Fibroblast of gingiva (primary cell): Measurements from ENCODE around the gene PHLDB1.

Experiments used
- DNase-seq: peaks from one replicate; pipeline ENCODE4 v3.0.0-alpha.2; 2011; ENCODE audit warnings: low read depth

The PHLDB1 gene

GRCh38 chr11:118640332-118641154, 33.1 kb downstream of the PHLDB1 start:
- DNase-seq = no peak

DNA sequence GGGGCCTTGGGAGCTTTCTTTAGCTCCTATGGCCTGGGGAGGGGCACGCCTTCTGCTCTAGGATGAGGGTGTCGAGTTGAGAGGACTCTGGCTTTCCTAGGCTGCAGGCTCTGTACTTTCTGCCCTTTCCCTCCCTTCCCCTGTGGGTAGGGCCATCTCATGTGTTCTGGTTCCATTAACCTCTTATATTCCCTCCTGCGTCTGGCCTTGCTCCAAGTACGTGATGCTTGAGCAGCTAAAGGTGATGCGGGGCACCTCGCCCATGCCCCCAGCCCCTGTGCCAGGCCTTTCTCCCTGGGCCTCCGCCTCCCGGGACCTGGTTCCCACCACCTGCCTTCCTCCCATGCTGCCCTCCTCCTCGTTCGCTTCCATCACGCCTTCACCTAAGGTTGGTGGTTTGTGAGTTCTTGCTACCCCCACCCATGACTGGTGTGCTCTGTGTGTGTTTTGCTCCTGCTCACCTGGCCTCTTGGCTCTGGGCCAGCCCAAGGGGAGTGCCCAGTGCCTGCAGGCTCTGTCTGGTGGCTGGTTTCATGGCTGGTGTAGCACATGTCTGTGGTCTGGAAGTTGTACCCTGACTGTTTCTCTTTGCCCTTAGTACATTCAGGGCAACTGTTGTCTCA, 34.1 kb downstream of the PHLDB1 start:
- no peak for DNase-seq

DNA sequence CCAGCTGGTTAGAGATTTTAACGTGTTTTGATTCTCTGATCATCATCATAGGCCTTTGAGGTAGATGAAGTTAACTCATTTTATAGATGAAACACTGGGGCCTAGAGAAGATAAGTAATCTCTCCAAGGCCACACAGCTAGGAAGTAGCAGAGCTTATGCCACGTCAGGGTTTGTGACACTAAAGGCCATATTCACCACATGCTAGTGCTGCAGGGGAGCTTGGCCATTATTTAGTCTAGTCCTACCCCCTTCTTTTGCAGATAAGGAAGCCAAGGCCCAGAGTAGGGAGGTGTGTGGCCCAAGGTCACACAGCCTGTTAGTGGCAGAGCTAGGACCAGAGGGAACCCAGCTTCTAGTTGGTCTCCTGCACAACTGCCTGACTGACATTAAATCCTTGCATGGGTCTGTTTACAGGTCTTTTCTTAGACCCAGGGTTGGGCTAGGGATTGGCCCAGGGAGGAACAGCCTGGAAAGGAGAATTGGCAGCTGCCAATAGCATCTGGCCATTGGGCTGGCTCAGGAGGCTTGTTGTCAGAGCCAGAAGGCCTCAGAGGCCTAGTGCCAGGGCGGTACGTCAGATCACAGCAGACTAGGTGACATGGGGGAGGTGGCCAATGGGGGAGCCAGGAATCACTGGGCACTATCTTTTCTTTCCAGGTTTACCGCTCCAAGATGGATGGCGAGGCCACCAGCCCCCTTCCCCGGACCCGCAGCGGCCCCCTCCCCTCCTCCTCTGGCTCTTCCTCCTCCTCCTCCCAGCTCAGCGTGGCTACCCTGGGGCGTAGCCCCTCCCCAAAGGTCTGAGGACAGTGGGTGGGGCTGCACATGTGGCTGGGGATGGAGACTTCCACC, 36.0 kb downstream of the PHLDB1 start:
- DNase-seq = no peak

- DNase-seq = no peak
Observed at GRCh38 chr11:118643995-118644345, 36.6 kb downstream of the PHLDB1 start.

GRCh38 chr11:118644496-118644895, 37.1 kb downstream of the PHLDB1 start:
- no peak for DNase-seq

GRCh38 chr11:118645066-118645715, 37.8 kb downstream of the PHLDB1 start:
- no peak for DNase-seq

GRCh38 chr11:118646393-118646792, 39.0 kb downstream of the PHLDB1 start:
- DNase-seq = no peak

DNA sequence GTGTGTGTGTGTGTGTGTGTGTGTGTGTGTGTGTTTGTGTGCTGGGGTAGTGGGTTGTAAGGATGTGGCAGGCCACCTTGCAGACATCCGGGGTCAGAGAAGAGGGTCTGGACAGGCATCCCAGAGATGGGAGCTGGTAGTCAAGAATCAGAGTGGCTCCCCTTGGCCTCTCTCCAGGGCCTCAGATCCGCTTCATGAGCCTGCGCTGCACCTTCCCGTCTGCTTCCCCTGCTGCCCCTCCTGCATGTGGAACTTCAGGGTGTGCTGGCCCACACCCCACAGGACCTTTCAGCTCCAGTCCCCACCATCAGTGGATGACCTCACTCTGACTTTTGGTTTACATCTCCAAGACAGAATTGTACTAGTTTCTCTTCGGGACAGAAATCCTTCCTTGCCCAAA, 40.9 kb downstream of the PHLDB1 start:
- no peak for DNase-seq

GRCh38 chr11:118649941-118650340, 42.5 kb downstream of the PHLDB1 start:
- DNase-seq = no peak

DNA sequence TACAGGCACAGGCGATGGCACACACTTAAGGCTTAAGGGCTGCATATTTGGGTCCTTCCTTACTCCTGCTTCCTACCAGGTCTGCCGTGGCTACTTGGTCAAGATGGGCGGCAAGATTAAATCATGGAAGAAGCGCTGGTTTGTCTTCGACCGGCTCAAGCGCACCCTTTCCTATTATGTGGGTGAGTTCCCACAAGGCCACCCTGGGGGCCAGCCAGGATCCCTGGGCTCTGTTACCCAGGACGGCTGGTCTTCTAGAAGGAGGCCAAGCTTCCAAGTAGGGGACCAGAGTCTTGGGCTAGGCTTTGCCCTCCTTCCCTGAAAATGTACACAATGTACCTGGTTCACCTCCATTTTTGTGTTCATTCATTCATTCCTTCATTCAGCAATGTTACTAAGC, 43.0 kb downstream of the PHLDB1 start:
- DNase-seq = no peak

- DNase-seq = no peak
Observed at GRCh38 chr11:118651820-118652219, 44.4 kb downstream of the PHLDB1 start.

DNA sequence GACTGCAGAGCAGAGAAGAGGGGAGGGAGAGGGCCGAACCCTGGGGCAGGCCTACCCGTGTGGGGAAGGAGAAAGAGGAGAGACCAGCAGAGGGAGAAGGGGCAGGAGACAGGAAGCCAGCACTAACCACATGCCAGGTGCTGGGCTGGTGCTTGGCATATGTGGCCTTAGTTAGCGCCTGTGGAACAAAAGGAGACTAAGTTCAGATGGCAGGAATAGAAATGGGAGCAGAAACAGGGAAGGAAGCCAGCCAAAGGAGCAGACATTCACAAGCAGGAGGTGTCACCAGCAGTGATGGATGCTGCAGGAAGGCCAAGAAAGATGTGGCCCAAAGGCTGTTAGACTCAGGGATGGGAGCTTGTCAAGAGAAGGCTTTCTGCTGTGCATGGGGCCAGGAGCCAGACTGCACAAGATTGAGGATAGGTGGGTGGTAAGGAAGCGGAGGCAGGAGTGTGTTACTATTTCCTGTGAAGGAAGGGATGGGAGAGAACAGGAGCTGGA, 45.3 kb downstream of the PHLDB1 start:
- DNase-seq = no peak

DNA sequence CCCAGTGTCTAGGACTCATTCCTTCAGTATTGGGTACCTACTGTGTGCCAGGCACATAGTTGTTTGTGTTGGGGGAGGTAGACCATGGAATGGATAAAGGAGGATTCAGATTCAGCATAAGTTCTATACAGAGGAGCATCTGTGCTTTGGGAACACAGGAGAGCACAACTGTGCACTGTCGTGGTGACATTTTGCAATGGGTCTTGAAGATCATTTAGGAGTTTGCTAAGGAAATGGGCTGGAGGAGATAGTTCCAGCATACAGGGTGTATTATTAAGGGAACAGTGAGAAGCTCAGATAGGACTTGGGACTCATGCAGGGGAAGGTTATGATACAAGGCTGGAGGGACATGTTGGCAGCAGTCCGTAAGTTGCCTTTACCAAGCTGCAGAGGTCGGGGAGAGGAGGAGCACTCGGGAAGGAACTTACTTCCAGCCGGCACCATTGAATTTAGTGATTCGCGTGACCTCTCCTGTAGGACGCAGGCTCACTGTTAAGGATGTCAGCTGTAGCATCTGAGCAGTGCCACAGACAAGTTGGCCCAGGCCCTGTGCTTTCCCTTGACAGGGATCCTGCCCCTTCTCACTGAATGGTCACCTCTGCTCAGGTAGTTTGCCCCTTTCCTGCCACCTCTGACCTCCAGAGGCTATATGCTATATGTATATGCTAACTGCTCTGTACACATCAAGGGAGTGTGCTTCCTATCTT, 46.4 kb downstream of the PHLDB1 start:
- no peak for DNase-seq

- no peak for DNase-seq
Observed at GRCh38 chr11:118655486-118656190, 48.2 kb downstream of the PHLDB1 start.

DNA sequence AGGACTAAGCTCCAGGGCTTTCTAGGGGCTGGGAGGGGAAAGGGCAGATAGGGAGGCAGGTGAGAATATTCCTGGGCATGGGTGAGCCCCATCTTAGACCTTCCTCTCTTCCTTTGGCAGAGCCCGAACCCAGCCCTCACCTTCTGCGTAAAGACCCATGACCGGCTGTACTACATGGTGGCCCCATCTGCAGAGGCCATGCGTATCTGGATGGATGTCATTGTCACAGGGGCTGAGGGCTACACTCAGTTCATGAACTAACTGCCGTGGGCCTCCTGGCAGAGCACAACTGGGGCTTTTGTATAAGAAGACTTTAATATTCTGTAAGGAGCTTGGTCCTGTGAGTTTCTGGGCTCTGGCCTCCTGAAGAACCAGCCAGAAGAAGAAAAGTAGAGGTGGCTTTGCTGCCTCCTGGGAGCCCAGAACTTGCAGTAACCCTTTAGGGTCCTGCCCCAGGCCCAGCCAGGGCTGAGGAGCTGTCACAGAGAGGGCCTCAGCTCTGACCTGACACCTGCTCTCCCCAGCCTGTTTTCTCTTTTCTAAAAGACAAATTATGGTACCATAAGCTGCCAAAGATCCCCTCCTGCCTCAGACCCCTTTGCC, 49.2 kb downstream of the PHLDB1 start:
- DNase-seq = no peak

DNA sequence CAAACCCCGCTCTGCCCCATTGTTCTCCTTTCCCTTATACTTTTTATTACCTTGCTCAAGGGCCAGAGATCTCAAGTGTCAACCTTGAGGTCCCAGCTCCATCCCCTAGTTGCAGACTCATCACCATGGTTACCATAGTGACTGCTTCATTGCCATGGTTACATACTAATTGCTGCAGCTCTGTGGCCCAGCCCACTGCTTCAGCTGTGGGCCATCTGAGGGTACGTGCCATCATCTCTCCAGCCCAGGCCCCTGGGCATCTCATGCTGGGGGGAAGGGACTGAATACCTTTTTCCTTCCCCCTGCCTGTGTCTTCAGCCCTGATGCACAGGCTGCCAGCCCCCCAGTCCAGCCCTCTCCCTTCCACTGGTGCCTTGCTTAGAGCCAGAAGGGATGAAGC, 49.8 kb downstream of the PHLDB1 start:
- DNase-seq = no peak

GRCh38 chr11:118657709-118658428, 50.5 kb downstream of the PHLDB1 start:
- DNase-seq = no peak

DNA sequence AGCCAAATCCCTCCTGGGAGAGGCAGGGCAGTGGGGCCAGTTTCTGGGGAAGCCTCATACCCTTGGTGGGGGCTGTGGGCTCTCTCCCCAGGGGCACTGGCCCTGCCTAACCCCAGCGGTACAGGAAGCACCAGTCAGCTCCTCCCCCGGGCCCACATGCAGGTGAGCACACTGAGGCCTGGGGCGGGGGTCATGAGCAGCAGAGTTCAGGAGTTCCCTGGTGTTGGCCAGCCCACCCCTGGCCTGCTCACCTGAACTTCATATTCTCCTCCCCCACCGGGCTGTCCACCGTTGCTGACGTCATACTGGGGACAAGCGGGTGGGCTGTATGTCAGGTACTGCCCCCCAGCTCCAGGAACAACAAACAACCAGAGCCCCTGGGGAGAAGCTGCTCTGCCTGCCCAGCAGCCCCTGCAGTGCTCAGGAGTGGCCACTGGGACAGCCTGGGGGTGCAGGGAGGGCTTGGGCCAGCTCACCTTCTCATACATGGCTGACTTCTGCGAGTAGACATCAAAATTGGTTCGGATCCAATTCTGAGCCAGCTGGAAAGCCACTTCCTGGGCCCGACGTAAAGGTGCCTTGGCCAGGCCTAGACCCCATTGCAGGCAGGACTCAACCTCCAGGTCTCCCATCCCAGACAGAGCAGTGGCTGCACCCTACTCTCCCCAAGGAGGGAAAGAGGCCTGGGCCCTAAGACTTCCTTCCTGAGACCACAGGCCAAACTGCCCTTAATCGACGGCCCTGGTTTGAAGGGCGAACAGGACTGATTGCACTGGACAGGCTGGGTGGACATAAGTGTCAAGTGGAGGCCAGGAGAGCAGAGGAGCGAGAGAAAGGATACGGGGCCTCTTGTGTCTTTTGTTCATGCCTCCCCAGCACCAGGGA, 51.3 kb downstream of the PHLDB1 start:
- DNase-seq = no peak
